Activated T-cell treated with anti-CD3 and anti-CD28 coated beads for 1 hour (primary cell): ENCODE data around the gene LRIT2.

Experiments used
- DNase-seq: peaks from one replicate; pipeline ENCODE4 v3.0.0-alpha.2; 2020; ENCODE audit warnings: low read depth

Gene LRIT2

DNA sequence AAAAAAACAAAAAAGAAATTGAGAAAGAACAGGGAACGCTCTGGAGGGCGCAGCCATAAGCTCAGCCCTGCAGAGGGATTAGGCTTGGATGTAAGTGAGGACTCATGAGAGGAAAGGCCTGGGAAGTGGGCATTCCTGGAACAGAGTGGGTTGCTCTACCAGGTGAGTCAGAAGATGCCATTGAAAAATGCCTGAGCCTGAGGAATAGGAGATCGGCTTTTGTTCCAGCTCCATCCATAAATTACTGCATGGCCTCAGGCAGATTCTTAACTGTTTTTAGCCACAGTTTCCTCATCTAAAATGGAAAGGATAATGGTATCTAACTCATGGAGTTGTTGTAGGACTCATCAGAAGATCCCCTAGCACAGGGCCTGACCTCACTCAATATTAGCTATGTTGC lies 18.4 kb upstream of the LRIT2 start:
- no peak for DNase-seq

DNA sequence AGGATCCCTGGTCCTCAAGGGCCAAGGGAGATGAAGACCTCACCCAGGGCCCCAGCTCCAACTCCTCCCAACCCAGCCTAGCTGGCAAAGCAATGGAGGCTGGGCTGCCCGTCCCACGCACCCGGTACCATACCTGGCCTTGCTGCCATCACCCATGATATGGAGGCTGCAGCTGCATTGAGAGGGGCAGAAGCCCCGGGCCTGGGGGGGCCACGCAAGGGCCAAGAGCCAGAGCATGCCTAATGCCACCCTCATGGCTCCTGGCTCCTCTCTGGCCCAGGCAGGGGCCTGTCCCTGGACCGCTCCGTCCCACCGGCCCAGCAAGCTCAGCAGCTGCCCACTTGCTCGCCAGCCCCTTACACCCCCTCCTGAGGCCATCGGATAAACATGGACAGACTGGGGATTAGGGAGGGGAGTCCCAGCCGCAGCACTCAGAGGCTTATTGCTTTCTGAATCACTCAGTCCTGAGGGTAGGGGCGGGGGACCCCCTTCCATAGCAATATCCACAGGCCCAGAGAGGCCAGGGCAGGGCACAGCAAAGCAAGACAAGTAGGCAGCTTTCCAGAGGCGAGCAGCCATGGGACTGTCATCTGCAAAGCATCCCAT lies 15.9 kb upstream of the LRIT2 start, which contains the start of gene LRIT1:
Gene LRIT1 (minus strand): TSS at position 362 of the 606 bp plus-strand sequence. CDS start 107 bp downstream, at position 255.
- DNase-seq, result no peak

DNA sequence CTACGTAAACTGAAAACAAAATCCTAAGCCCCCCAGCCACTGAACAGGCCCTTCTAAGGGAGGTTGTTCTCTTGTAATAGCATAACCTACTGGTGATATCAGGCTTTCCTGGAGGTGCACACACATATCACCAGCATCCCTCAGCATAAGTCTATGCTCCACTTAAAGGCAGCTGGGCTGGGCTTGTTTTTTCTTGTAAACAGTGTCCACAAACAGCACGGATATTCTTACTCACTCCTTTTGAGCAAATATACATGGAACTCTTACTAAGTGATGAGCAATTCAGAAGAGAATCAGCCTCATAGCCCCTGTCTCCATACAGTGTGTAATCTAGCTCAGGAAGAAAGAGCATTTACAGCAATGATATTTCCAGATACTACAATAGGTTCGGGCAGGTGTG lies 13.6 kb upstream of the LRIT2 start:
- no peak for DNase-seq

DNA sequence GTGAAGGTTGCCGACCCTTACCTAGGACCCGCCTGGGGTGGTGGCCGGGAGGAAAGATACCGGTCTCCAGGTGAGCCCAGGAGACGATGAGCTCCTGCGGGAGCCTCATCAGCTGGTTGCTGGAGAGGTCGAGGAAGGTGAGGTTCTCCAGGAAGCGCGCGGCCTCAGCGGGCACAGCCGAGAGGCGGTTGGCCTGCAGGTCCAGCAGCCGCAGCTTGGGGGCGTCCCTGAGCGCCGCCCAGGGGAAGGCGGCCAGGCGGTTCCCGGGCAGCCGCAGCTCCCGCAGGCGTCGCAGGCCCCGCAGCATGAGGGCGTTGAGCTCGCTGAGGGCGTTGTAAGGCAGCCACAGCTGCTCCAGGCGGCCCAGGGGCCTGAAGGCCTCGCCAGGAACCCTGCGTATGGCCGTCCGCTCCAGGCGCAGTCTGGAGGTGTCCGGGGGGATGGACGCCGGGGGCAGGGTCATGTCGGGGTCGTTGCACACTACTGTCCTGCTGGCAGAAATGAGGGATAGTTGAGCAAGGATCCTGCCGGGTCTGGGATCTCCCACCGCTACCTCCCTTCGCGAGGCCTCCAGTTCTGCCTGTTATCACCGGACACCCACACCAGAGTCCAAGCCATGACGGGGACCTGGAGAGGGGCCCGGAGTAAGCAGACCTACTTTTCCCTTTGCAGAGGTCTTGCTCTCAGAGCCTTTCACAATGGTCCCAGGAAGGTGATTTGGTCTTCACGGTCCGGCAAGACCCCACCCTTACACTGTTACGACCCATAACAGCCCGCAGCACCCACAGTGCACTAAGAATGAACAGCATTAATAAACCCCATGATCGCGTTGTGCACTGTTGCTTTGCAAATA lies 12.1 kb upstream of the LRIT2 start:
- DNase-seq, result no peak

DNA sequence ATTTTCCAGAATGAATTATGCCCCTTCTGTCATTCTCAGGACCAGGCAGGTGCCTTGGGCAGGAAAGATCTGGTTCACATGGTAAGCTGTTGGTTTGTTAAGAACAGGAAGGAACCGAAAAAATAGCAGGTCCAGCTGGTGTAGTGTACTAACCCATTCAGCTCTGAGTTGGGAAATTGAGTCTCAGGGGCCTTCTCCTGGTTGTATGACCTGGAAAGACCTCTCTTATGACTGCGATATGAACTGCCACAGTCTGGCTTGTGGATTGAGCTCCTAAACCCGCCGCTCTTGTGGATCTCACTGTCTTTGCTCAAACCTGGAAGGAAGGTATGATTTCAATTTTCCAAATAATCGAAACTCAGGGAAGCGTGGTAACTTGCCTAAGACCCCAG lies 11.5 kb upstream of the LRIT2 start:
- DNase-seq, result no peak

DNA sequence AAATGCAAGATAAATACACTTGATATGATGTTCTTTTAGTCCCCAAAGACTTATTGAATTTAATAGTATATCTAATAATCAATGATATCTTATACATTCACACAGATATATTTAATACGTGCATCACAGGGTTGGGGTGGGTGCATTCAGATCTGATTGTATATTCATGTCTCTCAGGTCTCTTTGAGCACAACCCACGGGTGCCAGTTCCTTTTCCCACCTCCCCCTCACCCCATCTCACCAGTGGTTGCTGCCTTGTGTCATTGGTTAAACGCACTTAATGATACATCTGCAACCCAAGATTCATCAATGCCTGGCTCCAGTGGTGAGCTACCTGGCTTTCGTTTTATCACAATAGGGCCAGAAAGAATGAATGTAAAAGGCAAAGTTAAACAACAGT lies 9.8 kb upstream of the LRIT2 start:
- no peak for DNase-seq

DNA sequence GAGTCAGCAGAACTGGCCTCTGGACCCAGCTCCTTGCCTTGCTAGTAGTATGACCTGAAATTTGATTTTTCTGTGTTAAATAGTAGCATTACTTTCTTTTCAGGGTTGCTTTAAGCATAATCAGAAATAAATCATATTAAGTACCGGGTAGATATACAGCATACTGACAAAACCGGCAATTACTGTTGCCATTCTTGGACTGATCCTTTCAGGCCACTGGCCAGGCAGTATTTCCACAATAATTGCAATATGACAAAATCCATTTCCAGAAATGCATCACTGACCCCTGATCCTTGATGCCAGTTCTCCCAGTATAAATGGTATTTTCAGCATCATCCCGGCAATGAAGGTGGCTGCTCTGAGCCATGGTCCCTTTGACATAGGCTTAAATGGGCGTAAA lies 9.1 kb upstream of the LRIT2 start:
- DNase-seq, result no peak

DNA sequence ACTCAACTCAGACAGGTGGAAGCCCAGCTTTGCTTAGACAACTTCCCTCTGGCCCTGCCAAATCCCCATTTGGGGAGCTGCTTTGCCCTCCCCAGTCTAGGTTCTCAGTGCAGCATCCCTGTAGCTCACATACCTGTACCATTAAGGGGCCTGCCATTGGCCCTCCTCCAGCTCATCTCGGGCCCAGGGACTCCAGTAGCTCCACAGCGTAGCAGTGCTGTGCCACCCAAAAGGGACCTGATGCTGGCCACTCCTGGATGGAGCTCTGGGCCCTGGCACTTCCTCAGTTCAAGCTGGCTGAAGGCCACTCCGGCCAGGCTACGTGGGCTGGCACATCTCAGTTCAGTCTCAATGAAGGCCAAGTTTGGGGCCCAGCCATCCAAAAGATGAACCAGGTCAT lies 8.6 kb upstream of the LRIT2 start:
- no peak for DNase-seq

DNA sequence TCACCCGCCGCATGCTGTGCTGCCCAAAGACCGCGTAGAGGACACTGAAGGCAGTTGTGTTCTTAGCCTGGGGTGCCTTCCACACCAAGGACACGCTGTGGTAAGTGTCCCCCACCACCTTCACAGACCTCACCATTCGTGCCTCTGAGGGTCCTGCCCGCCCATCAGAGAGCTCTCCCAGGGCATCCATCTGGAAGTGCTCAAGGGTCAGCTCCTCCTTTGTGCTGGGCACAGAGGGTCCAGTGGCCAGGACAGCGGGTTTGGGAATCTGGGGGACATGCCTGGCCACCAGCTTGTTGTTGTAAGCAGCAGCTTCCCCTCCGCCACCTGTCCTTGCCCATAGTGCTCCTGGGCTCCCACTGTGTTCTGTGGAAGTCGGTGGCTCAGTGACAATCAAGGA lies 7.0 kb upstream of the LRIT2 start:
- DNase-seq, result no peak

DNA sequence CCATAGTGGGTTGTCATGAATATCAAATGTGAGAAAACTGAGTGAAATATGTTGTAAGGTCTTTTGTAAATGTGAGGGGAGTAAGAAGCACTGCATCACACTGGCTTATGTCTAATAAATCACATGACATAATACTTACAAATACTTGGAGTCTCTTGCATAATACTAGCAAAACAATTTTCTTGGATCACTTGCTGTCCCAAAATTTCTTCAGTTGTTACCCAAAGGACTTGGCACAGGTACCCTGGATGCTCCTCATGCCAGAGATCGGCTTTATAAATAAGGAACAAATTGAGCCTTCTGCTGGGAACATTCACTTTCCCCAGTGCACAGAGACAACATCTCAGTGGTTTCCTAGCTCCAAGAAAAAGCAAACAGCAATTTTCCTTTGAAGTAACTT lies 5.0 kb upstream of the LRIT2 start:
- DNase-seq, result no peak

DNA sequence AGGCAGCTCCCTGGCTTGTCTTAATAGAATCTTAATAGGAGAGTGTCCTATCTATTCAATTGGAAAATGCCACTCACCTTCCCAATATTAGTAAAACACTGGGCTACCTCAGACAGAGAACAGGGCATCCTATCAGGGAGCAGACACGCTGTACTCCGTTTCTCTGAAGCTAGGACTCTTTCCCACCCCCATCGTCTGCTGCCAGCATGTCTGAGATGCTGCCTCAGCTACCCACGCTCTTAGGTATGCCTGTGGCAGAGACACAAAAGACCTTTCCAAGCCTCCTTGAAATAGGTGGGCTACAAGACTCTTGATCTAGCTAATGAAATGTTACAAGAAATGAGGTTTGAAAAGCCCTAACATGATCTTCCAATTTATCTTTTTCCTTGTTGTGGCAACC lies 2.5 kb upstream of the LRIT2 start:
- no peak for DNase-seq

DNA sequence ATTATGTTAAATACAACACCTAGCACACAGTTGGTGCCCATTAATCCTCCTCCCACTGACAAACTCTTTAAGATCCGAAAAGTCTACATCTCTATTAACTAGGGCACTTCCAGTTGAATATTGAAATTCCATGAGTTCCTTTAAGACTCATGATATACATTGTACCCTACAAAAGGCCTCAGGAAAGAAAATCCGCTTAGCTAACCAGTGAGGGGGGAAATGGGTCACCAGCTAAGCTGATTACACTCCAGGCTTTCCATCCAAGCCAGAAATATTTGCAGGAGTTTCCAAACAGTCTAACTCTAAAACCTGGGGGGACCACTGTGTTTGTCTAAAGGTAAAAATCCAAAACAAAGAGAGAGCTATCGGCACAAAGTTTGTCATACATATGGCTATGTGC lies 1.3 kb upstream of the LRIT2 start:
- no peak for DNase-seq

DNA sequence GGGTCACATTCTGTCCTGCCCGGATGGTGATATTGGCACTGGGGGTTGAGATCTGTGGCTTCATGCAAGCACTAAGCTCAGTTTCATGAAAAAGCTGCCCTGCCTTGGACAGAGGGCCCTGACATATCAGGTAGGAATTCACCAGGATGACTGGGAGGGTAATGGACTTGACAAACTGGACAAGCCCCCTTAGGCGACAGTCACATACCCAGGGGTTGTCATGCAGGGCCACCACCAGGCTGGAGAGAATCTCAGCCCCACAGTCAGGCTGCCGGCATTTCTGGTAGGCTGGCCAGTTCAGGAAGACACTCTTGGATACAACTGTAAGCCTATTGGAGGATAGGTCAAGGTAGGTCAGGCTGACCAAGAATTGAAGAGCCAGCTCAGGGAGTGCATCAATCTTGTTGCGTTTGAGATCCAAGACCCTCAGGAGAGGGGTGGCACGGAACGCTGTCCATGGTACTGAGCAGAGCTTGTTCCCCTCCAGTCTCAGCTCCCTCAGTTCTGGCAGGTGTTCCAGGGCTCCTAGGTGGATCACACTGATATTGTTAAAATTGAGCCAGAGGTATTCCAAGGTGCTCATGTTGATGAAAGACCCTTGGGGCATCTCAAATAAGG lies 824 bp downstream of the LRIT2 start:
- no peak for DNase-seq

DNA sequence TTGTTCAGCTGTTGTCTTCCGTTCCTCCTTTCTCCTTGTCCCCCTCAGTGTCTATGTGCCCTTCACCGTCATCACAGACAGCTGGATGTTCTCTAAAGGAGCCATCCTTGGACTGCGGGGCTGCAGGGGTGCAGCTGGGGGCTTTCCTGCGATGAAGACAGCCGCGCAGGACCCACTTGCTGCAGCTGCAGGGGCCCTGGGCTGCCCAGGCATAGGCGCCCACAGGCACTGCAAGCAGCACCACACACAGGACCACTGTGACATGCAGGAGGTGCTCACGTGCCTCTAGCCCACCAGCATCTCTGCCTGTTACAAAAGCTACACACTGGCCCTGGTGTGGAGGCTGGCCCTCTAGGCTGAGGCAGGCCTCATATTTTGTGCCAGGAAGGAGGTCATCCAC lies 3.4 kb downstream of the LRIT2 start:
- no peak for DNase-seq

DNA sequence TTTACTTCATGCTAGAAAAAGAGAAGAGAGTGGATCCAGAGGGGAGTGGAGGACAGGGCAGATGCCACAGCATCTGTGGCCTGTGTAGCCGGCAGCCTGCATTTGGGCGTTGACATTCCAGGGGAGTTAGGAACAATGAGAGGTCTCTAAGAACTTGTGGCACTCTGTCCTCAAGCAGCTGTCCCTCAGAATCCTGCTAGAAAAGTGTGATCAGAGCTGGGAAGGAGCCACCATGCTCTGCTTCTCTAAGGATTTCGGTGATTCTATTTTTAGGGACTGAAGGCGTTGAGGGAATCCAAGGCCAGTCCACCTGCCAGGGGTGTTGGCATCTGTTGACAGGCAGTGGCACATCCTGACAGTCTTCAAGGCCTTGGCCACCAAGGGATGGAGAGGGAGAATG lies 7.6 kb downstream of the LRIT2 start:
- no peak for DNase-seq

DNA sequence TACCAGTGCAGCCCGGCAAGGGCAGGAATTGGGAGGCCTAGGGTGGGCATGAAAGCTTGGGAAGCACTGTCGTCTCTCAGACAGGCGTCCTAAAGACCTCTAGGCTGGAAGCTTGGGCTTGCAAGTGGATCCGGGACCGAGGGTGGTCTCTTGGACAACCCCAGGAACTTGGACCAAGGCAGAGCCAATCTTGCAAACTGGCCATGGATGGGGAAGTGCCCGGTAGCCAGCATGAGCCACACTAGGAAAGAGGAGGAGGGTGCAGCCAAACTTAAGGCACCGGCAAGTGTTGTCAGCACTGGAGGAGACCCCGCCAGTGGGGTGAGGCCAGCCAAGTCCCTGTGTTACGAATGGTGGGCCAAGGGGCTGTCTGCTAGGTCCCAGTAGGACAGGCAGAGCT lies 8.5 kb downstream of the LRIT2 start:
- DNase-seq, result no peak

DNA sequence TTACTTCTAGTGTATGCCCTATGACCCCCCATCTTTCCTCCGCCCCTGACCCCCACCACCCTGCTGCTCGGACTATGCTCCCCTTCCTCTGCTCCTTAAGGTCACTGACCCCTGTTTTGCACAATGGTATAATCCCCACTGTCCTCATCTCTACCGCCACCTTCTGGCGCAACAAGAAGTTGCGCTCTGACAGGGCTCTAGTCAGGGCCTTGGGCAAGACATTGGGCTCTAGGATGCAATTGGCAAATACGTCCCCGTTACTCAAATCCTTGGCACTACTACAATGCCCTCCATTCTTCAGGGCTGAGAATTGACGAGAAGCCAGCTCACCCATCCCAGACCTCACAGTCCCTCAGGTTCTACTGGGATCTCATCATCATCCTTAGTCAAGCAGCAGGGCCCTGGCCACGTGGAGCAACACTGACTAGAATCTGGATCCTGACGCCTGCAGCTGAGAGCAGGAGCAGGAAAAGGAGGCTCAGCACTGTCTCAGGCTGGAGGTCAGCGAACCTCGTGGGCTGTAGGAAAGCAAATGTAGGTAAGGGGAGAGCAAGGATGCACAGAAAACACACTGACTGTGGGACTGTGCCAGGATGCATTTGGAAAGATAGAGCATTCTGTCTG lies 10.6 kb downstream of the LRIT2 start:
- DNase-seq, result no peak

DNA sequence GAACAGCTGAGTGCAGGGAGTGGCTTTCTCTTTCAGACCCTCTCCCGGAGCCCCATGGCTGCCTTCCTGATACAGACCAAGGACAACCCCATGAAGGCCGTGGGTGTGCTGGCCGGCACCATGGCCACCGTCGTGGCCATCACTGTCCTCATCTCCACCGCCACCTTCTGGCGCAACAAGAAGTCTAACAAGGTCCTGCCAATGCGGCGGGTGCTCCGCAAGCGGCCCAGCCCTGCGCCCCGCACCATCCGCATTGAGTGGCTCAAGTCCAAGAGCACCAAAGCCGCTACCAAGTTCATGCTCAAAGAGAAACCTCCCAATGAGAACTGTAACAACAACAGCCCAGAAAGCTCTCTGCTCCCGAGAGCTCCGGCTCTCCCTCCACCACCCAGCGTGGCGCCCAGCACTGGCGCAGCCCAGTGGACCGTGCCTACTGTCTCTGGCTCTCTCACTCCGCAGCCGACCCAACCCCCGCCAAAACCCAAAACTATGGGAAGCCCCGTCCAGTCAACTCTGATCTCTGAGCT lies 11.2 kb downstream of the LRIT2 start:
- no peak for DNase-seq

DNA sequence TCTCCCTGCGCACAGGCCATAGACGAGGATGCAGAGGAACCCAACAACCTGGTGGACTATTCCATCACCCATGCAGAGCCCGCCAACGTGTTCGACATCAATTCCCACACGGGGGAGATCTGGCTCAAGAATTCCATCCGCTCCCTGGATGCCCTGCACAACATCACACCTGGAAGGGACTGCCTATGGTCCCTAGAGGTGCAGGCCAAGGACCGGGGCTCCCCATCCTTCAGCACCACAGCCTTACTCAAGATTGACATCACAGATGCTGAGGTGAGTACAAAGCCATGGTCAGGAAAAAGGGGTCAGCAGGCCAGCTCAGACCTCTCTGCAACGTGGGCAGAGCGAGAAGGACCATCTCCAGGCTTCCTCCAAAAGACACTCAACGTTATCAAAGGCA lies 12.3 kb downstream of the LRIT2 start:
- DNase-seq, result no peak

DNA sequence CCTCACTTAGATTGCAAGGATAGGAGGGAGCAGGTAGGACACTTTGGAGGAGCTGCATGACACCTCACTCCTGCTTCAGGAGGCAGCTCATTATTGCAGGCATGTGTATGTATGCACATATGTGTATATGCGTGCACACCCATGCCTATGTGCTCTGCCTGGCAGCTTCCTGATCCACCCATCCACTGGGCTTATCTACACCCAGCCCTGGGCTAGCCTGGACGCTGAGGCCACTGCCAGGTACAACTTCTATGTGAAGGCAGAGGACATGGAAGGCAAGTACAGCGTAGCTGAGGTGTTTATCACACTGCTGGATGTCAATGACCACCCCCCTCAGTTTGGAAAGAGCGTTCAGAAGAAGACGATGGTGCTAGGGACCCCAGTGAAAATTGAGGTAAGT lies 13.3 kb downstream of the LRIT2 start:
- no peak for DNase-seq

DNA sequence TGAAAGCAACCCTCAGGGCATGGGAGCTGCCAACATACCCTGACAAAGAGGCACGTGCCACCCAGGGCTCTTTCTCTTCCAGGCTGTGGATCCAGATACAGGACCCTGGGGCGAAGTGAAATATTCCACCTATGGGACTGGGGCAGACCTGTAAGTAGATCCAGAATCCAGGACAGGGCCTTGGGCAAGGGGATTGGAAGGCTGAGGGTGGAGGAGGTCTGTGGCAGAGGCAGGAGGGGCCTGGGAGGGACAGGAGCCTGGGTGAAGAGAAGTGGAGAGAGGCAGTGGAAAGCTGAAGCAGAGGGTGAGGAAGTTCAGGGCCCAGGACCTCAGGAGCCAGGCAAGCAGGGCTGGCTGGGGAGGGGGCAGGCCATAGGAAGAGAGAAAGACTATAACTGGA lies 13.8 kb downstream of the LRIT2 start:
- no peak for DNase-seq

DNA sequence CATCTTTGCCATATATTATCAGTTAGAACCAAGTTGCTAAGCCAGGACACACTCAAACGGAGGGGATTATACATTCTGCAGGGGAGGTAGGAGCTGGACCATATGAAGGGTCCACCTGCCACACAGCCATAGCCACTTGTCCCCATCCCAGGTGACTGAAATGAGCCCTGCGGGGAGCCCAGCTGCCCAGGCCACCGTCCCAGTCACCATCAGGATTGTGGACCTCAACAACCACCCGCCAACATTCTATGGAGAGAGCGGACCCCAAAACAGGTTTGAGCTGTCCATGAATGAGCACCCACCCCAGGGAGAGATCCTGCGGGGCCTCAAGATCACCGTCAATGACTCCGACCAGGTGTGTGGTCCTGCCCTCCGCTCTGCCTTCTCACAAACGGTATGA lies 17.3 kb downstream of the LRIT2 start:
- no peak for DNase-seq
